ENCODE results near the gene DOCK9. TPM values are rescaled to one million over a fixed set of nuclear protein-coding genes. Genes with fewer than 3 reads are reported as not detected.

Gene DOCK9
- polyA plus RNA-seq, 1 donor (not counting 4 experiments of a cell fraction or from before 2014, with no cell fraction given) = 110 TPM

GRCh38 chr13:98992355-98992754, 14.5 kb upstream of the DOCK9 start:
- H3K9ac ChIP-seq (ENCODE audit: control insufficient read depth, extremely low read depth, insufficient read depth, low read length) = peak overlapping the region; percentile 53
- peaks cover 0 to 2% of the 10 kb centered on the region in 2 experiments for H3K36me3 ChIP-seq (ENCODE audit: control insufficient read depth in 2 of 2, extremely low read depth in 1 of 2, insufficient read depth in 2 of 2, low read length in 2 of 2)
- H3K27me3 ChIP-seq (ENCODE audit: control insufficient read depth, extremely low read depth, insufficient read depth, low read length) = no peaks in the 10 kb centered on the region
- peak overlapping the region; percentile 79 for H3K27ac ChIP-seq (ENCODE audit: control insufficient read depth, insufficient read depth, low read length)
- H3K79me2 ChIP-seq (ENCODE audit: control insufficient read depth, insufficient read depth, low read length) = peaks cover 26% of the 10 kb centered on the region
- H3K4me1 ChIP-seq (ENCODE audit: control insufficient read depth, extremely low read depth, insufficient read depth, low read length) = peaks cover 48% of the 10 kb centered on the region
- no peak overlapping the region for H2AFZ ChIP-seq (ENCODE audit: control insufficient read depth, low read length)
- peak overlapping the region; percentile 42 for H3K4me2 ChIP-seq (ENCODE audit: control insufficient read depth, extremely low read depth, insufficient read depth, low read depth, low read length)
- TF ChIP-seq EZH2 (IDR thresholded peaks at IDR 0.05; ENCODE audit: low read length) (no peak), CTCF (optimal IDR thresholded peaks at IDR 0.05 in 1 of 3, IDR thresholded peaks at IDR 0.05 in 1 of 3, conservative IDR thresholded peaks at IDR 0.05 in 1 of 3; ENCODE audit: extremely low read depth in 1 of 3, insufficient read depth in 2 of 3, low read length in 3 of 3) (no peak)
- no peaks in the 10 kb centered on the region for H3K9me3 ChIP-seq (ENCODE audit: control insufficient read depth, low read depth, low read length)
- no peaks in the 10 kb centered on the region for H4K20me1 ChIP-seq (ENCODE audit: control insufficient read depth, extremely low read depth, insufficient read depth, low read length)
- H3K9me1 ChIP-seq (ENCODE audit: control insufficient read depth, extremely low read depth, insufficient read depth, low read length) = no peaks in the 10 kb centered on the region
- dilution Hi-C loops (cut with MboI; ENCODE audit: extremely low pct_ligation_motif_present, low sequenced_read_pairs) = no loop called here
- peak overlapping the region in 2 of 3 experiments; percentile 15 to 36 for H3K4me3 ChIP-seq (ENCODE audit: control insufficient read depth in 2 of 3, extremely low read depth in 1 of 3, insufficient read depth in 2 of 3, low read depth in 1 of 3, low read length in 3 of 3)
- FAIRE-seq = peak; percentile 85
- peak; percentile 48 for DNase-seq (ENCODE audit: low read depth, low spot score)

GRCh38 chr13:98990701-98991100, 12.8 kb upstream of the DOCK9 start:
- dilution Hi-C loops (cut with MboI; ENCODE audit: extremely low pct_ligation_motif_present, low sequenced_read_pairs) = no loop called here
- Histone ChIP-seq H3K4me1 (ENCODE audit: control insufficient read depth, extremely low read depth, insufficient read depth, low read length) (peaks cover 41% of the 10 kb centered on the region), H3K9me3 (ENCODE audit: control insufficient read depth, low read depth, low read length) (no peaks in the 10 kb centered on the region), H3K9ac (ENCODE audit: control insufficient read depth, extremely low read depth, insufficient read depth, low read length) (no peak overlapping the region), H3K27ac (ENCODE audit: control insufficient read depth, insufficient read depth, low read length) (peak overlapping the region; percentile 62), H3K4me3 (ENCODE audit: control insufficient read depth in 2 of 3, extremely low read depth in 1 of 3, insufficient read depth in 2 of 3, low read depth in 1 of 3, low read length in 3 of 3) (no peak overlapping the region), H3K9me1 (ENCODE audit: control insufficient read depth, extremely low read depth, insufficient read depth, low read length) (no peaks in the 10 kb centered on the region), H4K20me1 (ENCODE audit: control insufficient read depth, extremely low read depth, insufficient read depth, low read length) (no peaks in the 10 kb centered on the region), H3K27me3 (ENCODE audit: control insufficient read depth, extremely low read depth, insufficient read depth, low read length) (no peaks in the 10 kb centered on the region), H2AFZ (ENCODE audit: control insufficient read depth, low read length) (no peak overlapping the region), H3K4me2 (ENCODE audit: control insufficient read depth, extremely low read depth, insufficient read depth, low read depth, low read length) (peak overlapping the region; percentile 17), H3K36me3 (ENCODE audit: control insufficient read depth in 2 of 2, extremely low read depth in 1 of 2, insufficient read depth in 2 of 2, low read length in 2 of 2) (peaks cover 0 to under 1% of the 10 kb centered on the region in 2 experiments), H3K79me2 (ENCODE audit: control insufficient read depth, insufficient read depth, low read length) (peaks cover 25% of the 10 kb centered on the region)
- peak; percentile 43 for FAIRE-seq
- no peak for DNase-seq (ENCODE audit: low read depth, low spot score)
- no peak for TF ChIP-seq EZH2 (IDR thresholded peaks at IDR 0.05; ENCODE audit: low read length)
- no peak for TF ChIP-seq CTCF (optimal IDR thresholded peaks at IDR 0.05 in 1 of 3, IDR thresholded peaks at IDR 0.05 in 1 of 3, conservative IDR thresholded peaks at IDR 0.05 in 1 of 3; ENCODE audit: extremely low read depth in 1 of 3, insufficient read depth in 2 of 3, low read length in 3 of 3)

All from keratinocyte (primary cell).